Measurements from ENCODE around the gene WFDC13. TPM values are rescaled to one million over a fixed set of nuclear protein-coding genes. Genes with fewer than 3 reads are reported as not detected.
A peak's percentile ranks its signal among the peaks of the same experiment; 100 is the strongest.
"Not testable (repeated sequence)": the region's sequence is repeated elsewhere in the genome, so short reads cannot be mapped to it uniquely, and the experiment has no call there.

WFDC13 gene
- total RNA-seq, 1 experiment from 2014 or later, result not detected

DNA sequence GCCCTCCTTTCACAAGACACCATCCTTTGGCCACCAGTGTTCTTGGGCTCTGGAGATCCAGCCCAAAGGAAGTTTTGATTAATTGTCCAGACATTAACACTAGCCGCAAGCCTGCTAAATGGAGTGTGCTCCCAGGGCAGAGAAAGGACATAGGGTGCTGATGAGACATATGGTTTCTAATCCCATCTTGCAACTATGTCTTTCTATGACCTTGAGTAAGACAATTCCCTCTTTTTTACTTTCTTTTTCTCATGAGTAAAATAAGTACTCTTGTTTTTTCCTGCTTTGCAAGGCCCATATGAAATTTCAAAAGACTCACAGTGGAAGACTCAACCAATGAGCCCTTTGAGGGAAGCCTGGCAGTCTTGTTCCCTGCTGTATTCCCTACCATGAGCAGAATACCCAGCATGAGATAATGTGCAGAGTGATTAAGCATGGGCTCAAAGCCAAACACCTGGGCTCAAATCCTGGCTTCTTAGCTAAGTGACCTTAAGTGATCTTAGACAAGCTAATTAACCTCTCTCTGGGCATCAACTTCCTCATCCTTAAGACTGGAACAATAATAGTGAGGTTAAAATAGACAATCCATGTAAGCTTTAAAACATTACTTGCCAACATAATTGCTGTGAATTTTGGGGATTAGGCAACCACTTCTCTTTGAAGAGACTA lies 3.3 kb downstream of the WFDC13 start, which contains the start of gene WFDC10B:
Gene WFDC10B, minus strand, starts transcription at position 51 of the 669 bp plus-strand sequence. CDS start 19,027 bp downstream, outside the sequence.
- H3K4me1 ChIP-seq (ENCODE audit: insufficient read depth, low read length), result no peaks in the 10 kb centered on the region
- H3K4ac ChIP-seq (ENCODE audit: low read depth, low read length), result no peak within 1 kb of the TSS
- no peak within 1 kb of the TSS for H3K4me2 ChIP-seq (ENCODE audit: insufficient read depth, insufficient read length, low read length)
- no peaks in the 10 kb centered on the region for H3K79me1 ChIP-seq (ENCODE audit: insufficient read depth, low read depth, low read length, poor library complexity, severe bottlenecking)
- Mint-ChIP-seq H3K36me3 (ENCODE audit: insufficient read depth in 1 of 3, low read depth in 3 of 3) (peaks cover 0 to 2% (median 0%) of the 10 kb centered on the region in 3 experiments; a peak in 2 of 7 replicates), H3K9me3 (no peaks in the 10 kb centered on the region; a peak in 1 of 5 replicates), H3K4me1 (no peaks in the 10 kb centered on the region), H3K4me3 (no peak within 1 kb of the TSS), H3K27me3 (ENCODE audit: low read depth) (no peaks in the 10 kb centered on the region), H3K27ac (peak within 1 kb of the TSS in 1 of 3 experiments; percentile 94; a peak in 2 of 7 replicates)
- H4K5ac ChIP-seq (ENCODE audit: insufficient read length, low read depth, low read length), result no peak within 1 kb of the TSS
- no peak within 1 kb of the TSS for H3K9ac ChIP-seq (ENCODE audit: extremely low read depth, insufficient read length, low read length)
- H3K14ac ChIP-seq (ENCODE audit: insufficient read depth, low read length), result no peak within 1 kb of the TSS
- no peak within 1 kb of the TSS for H3K18ac ChIP-seq (ENCODE audit: insufficient read length, low read depth, low read length)
- no peaks in the 10 kb centered on the region for H3K9me3 ChIP-seq (ENCODE audit: control insufficient read depth, low read depth, low read length)
- no peak within 1 kb of the TSS for H4K91ac ChIP-seq (ENCODE audit: insufficient read length, low read depth, low read length)
- no peak within 1 kb of the TSS for H2AFZ ChIP-seq (ENCODE audit: low read length)
- no CpG with 5 or more reads among the region's 1 CpG for WGBS (ENCODE audit: extremely low coverage, insufficient read length, low lambda C conversion rate)
- no peak for DNase-seq
- H2AK5ac ChIP-seq (ENCODE audit: insufficient read length, low read length), result no peak within 1 kb of the TSS
- no peaks in the 10 kb centered on the region for H4K20me1 ChIP-seq (ENCODE audit: control insufficient read depth, insufficient read depth, insufficient read length)
- H3K27ac ChIP-seq (ENCODE audit: insufficient read length, low read depth, low read length), result no peak within 1 kb of the TSS
- H3K23ac ChIP-seq (ENCODE audit: insufficient read length, low read depth, low read length), result no peak within 1 kb of the TSS
- no peak within 1 kb of the TSS for H2BK20ac ChIP-seq (ENCODE audit: low read depth, low read length, poor library complexity, severe bottlenecking)
- H3K79me2 ChIP-seq (ENCODE audit: insufficient read depth, low read length), result no peaks in the 10 kb centered on the region
- H2BK120ac ChIP-seq (ENCODE audit: low read depth, low read length, poor library complexity, severe bottlenecking), result no peak within 1 kb of the TSS
- no peak within 1 kb of the TSS for H2BK15ac ChIP-seq (ENCODE audit: low read depth, low read length)
- H2BK12ac ChIP-seq (ENCODE audit: insufficient read length, low read depth, low read length), result no peak within 1 kb of the TSS
- TF ChIP-seq, protein P1, sequence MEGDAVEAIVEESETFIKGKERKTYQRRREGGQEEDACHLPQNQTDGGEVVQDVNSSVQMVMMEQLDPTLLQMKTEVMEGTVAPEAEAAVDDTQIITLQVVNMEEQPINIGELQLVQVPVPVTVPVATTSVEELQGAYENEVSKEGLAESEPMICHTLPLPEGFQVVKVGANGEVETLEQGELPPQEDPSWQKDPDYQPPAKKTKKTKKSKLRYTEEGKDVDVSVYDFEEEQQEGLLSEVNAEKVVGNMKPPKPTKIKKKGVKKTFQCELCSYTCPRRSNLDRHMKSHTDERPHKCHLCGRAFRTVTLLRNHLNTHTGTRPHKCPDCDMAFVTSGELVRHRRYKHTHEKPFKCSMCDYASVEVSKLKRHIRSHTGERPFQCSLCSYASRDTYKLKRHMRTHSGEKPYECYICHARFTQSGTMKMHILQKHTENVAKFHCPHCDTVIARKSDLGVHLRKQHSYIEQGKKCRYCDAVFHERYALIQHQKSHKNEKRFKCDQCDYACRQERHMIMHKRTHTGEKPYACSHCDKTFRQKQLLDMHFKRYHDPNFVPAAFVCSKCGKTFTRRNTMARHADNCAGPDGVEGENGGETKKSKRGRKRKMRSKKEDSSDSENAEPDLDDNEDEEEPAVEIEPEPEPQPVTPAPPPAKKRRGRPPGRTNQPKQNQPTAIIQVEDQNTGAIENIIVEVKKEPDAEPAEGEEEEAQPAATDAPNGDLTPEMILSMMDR (conservative IDR thresholded peaks at IDR 0.05), result no peak
- no peak within 1 kb of the TSS for H4K8ac ChIP-seq (replicated peaks; ENCODE audit: insufficient read length, low read depth, low read length)
- H3K56ac ChIP-seq (ENCODE audit: insufficient read length, low read depth, low read length), result no peak within 1 kb of the TSS
- no peaks in the 10 kb centered on the region for H3K27me3 ChIP-seq (ENCODE audit: insufficient read depth, low read length)
- H2BK5ac ChIP-seq (ENCODE audit: insufficient read length, low read length), result no peak within 1 kb of the TSS
- no peak within 1 kb of the TSS for H3T11ph ChIP-seq (ENCODE audit: low read length)
- H3K23me2 ChIP-seq (ENCODE audit: insufficient read length, low read depth, low read length, poor library complexity, severe bottlenecking), result no peaks in the 10 kb centered on the region

GRCh38 chr20:45716141-45716688 lies 14.4 kb downstream of the WFDC13 start:
- H2AK5ac ChIP-seq (ENCODE audit: insufficient read length, low read length); H3K27ac Mint-ChIP-seq; H3K9me3 ChIP-seq (ENCODE audit: control insufficient read depth, low read depth, low read length); H2BK12ac ChIP-seq (ENCODE audit: insufficient read length, low read depth, low read length); H3K18ac ChIP-seq (ENCODE audit: insufficient read length, low read depth, low read length); H3K23me2 ChIP-seq (ENCODE audit: insufficient read length, low read depth, low read length, poor library complexity, severe bottlenecking); H4K91ac ChIP-seq (ENCODE audit: insufficient read length, low read depth, low read length); H3K4me1 ChIP-seq (ENCODE audit: insufficient read depth, low read length); H2BK15ac ChIP-seq (ENCODE audit: low read depth, low read length); H3K27ac ChIP-seq (ENCODE audit: insufficient read length, low read depth, low read length); H3K36me3 Mint-ChIP-seq (ENCODE audit: insufficient read depth in 1 of 3, low read depth in 3 of 3); H3K23ac ChIP-seq (ENCODE audit: insufficient read length, low read depth, low read length); H3K79me1 ChIP-seq (ENCODE audit: insufficient read depth, low read depth, low read length, poor library complexity, severe bottlenecking); H4K8ac ChIP-seq (replicated peaks; ENCODE audit: insufficient read length, low read depth, low read length); H3K4me3 Mint-ChIP-seq; H3K79me2 ChIP-seq (ENCODE audit: insufficient read depth, low read length); H2BK20ac ChIP-seq (ENCODE audit: low read depth, low read length, poor library complexity, severe bottlenecking); H4K5ac ChIP-seq (ENCODE audit: insufficient read length, low read depth, low read length); H3K4me2 ChIP-seq (ENCODE audit: insufficient read depth, insufficient read length, low read length); H2BK120ac ChIP-seq (ENCODE audit: low read depth, low read length, poor library complexity, severe bottlenecking); DNase-seq; H3K4me1 Mint-ChIP-seq; H4K20me1 ChIP-seq (ENCODE audit: control insufficient read depth, insufficient read depth, insufficient read length); H2AFZ ChIP-seq (ENCODE audit: low read length); H3K4ac ChIP-seq (ENCODE audit: low read depth, low read length); H3T11ph ChIP-seq (ENCODE audit: low read length); H3K27me3 ChIP-seq (ENCODE audit: insufficient read depth, low read length); H3K27me3 Mint-ChIP-seq (ENCODE audit: low read depth); H2BK5ac ChIP-seq (ENCODE audit: insufficient read length, low read length); H3K14ac ChIP-seq (ENCODE audit: insufficient read depth, low read length); H3K9ac ChIP-seq (ENCODE audit: extremely low read depth, insufficient read length, low read length); H3K56ac ChIP-seq (ENCODE audit: insufficient read length, low read depth, low read length): not testable (repeated sequence)
- peaks cover 5 to 30% of the 10 kb centered on the region in 2 experiments; a peak in 4 of 5 replicates for H3K9me3 Mint-ChIP-seq

Measured in H9 (cell line).